Immature natural killer cell (primary cell): ENCODE measurements around the gene OR1A2. TPM values are rescaled to one million over a fixed set of nuclear protein-coding genes. Genes with fewer than 3 reads are reported as not detected.
"Not testable (repeated sequence)": the region's sequence is repeated elsewhere in the genome, so short reads cannot be mapped to it uniquely, and the experiment has no call there.

Source experiments
- DNase-seq, 3 donors: peaks; one replicate each; pipeline ENCODE4 v3.0.0; 2022; ENCODE audit warnings: mixed read lengths in 1 of 3
- H3K27ac Mint-ChIP-seq, 6 donors: one replicate each; pipeline ENCODE4 v1.8.0; 2020; ENCODE audit warnings: mixed read lengths in 6 of 6, mild to moderate bottlenecking in 5 of 6, inconsistent platforms in 4 of 6, moderate library complexity in 3 of 6
- H3K27me3 Mint-ChIP-seq, 3 donors: one replicate each; pipeline ENCODE4 v1.8.0; 2020 to 2021; ENCODE audit warnings: low read depth in 3 of 3, mild to moderate bottlenecking in 3 of 3, mixed read lengths in 3 of 3, moderate library complexity in 3 of 3, inconsistent platforms in 1 of 3
- H3K36me3 Mint-ChIP-seq, 3 donors: one replicate each; pipeline ENCODE4 v1.8.0; 2020; ENCODE audit warnings: mixed read lengths in 3 of 3, inconsistent platforms in 2 of 3, mild to moderate bottlenecking in 2 of 3
- H3K4me1 Mint-ChIP-seq, 2 donors: one replicate each; pipeline ENCODE4 v1.8.0; 2020; ENCODE audit warnings: inconsistent platforms in 2 of 2, mild to moderate bottlenecking in 2 of 2, mixed read lengths in 2 of 2, moderate library complexity in 1 of 2
- H3K4me3 Mint-ChIP-seq, 5 donors: one replicate each; pipeline ENCODE4 v1.8.0; 2020; ENCODE audit warnings: mild to moderate bottlenecking in 5 of 5, mixed read lengths in 5 of 5, inconsistent platforms in 3 of 5, moderate library complexity in 3 of 5
- H3K9me3 Mint-ChIP-seq, 6 donors: one replicate each; pipeline ENCODE4 v1.8.0; 2020; ENCODE audit warnings: mild to moderate bottlenecking in 6 of 6, mixed read lengths in 6 of 6, inconsistent platforms in 4 of 6, moderate library complexity in 3 of 6
- polyA plus RNA-seq, 3 donors: library from polyadenylated mRNA; unstranded; fragments of 300-500 nt; fragmentation: Illumina TruSeq; gene quantifications; one replicate each; pipeline ENCODE4 v1.2.3, GENCODE V29; 2021

OR1A2 gene
- not detected for polyA plus RNA-seq

DNA sequence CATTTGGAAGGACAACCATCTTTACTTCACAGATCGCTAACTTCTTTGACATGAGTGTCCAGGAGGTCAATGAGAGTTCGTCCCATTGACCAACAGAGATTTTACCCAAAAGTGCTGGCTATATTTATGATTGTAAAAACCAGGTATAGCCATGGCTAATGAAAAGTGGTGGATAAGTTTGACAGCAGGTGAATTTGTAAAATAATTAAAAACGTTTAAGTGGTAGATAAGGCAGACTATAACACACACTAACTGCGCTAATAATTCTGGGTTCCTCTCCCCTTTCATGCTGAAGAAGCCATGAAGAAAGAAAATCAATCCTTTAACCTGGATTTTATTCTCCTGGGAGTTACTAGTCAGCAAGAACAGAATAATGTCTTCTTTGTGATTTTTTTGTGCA, at the start of gene OR1A2:
Gene OR1A2 (plus strand): TSS at position 301 of the 400 bp plus-strand sequence. CDS start 0 bp downstream, at position 301.
- Mint-ChIP-seq H3K36me3 (peaks cover 0 to 4% (median 4%) of the 10 kb centered on the region in 3 donors), H3K9me3 (peaks cover 4 to 17% (median 11%) of the 10 kb centered on the region in 6 donors), H3K4me3 (no peak within 1 kb of the TSS), H3K27me3 (peaks cover 5 to 12% (median 8%) of the 10 kb centered on the region in 3 donors), H3K27ac (no peak within 1 kb of the TSS), H3K4me1 (no peaks in the 10 kb centered on the region)
- no peak for DNase-seq

DNA sequence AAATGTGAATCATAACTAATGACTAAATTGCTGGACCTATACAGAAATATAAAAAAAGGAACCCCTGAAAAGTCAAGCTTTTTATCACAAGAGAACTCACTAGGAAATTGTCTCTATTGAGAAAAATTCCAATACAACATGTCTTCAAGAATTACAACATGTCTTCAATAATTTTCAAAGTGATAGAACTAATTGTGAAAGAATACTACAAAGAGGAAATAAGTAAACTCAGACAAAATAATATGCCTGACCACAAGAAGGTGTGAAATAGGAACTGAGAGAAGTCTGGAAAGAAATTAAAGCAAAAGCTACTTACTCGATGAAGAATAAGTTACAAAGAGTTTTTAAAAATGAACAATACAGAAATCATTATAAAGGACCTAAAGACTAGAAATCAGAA, 40.1 kb upstream of the OR1A2 start:
- H3K9me3 Mint-ChIP-seq = no peaks in the 10 kb centered on the region
- H3K27ac Mint-ChIP-seq = no peak overlapping the region
- no peak overlapping the region for H3K4me3 Mint-ChIP-seq
- no peaks in the 10 kb centered on the region for H3K4me1 Mint-ChIP-seq
- peaks cover 2 to 7% (median 3%) of the 10 kb centered on the region in 3 donors for H3K27me3 Mint-ChIP-seq
- DNase-seq = no peak
- no peaks in the 10 kb centered on the region for H3K36me3 Mint-ChIP-seq

- H3K4me3 Mint-ChIP-seq = peak overlapping the region in 1 of 5 donors; percentile 60
- H3K4me1 Mint-ChIP-seq = peaks cover 0 to 3% of the 10 kb centered on the region in 2 donors
- peaks cover 0 to 3% (median 0%) of the 10 kb centered on the region in 3 donors for H3K36me3 Mint-ChIP-seq
- H3K27ac Mint-ChIP-seq = peak overlapping the region in 1 of 6 donors; percentile 59
- peaks cover 5 to 21% (median 6%) of the 10 kb centered on the region in 3 donors for H3K27me3 Mint-ChIP-seq
- peaks cover 0 to 8% (median 3%) of the 10 kb centered on the region in 6 donors for H3K9me3 Mint-ChIP-seq
- DNase-seq = peak in 1 of 3 donors; percentile 14
Observed at GRCh38 chr17:3167574-3167973, 29.7 kb upstream of the OR1A2 start.

GRCh38 chr17:3189961-3190360, 7.4 kb upstream of the OR1A2 start:
- Mint-ChIP-seq H3K27ac (no peak overlapping the region), H3K4me1 (no peaks in the 10 kb centered on the region), H3K4me3 (no peak overlapping the region), H3K9me3 (no peaks in the 10 kb centered on the region), H3K36me3 (no peaks in the 10 kb centered on the region), H3K27me3 (peaks cover 2 to 16% (median 6%) of the 10 kb centered on the region in 3 donors)
- no peak for DNase-seq

- Mint-ChIP-seq H3K9me3 (peaks cover 0 to 3% (median under 1%) of the 10 kb centered on the region in 6 donors), H3K27ac (no peak within 1 kb of the TSS), H3K27me3 (peaks cover 0 to 10% (median 1%) of the 10 kb centered on the region in 3 donors), H3K4me1 (no peaks in the 10 kb centered on the region), H3K4me3 (no peak within 1 kb of the TSS), H3K36me3 (peaks cover 0 to 3% (median 0%) of the 10 kb centered on the region in 3 donors)
- DNase-seq = no peak
Observed at GRCh38 chr17:3207367-3207766, 10.0 kb downstream of the OR1A2 start, which contains the start of gene OR1A1. Gene OR1A1, plus strand, starts transcription at chr17:3207667. Its CDS starts 7,954 bp downstream, at chr17:3215621.

- no peak overlapping the region for H3K27ac Mint-ChIP-seq
- peaks cover 0 to 2% (median 0%) of the 10 kb centered on the region in 6 donors for H3K9me3 Mint-ChIP-seq
- H3K4me3 Mint-ChIP-seq = no peak overlapping the region
- DNase-seq = no peak
- no peaks in the 10 kb centered on the region for H3K36me3 Mint-ChIP-seq
- H3K27me3 Mint-ChIP-seq = peaks cover 0 to 8% (median 3%) of the 10 kb centered on the region in 3 donors
- peaks cover 0 to 3% of the 10 kb centered on the region in 2 donors for H3K4me1 Mint-ChIP-seq
Observed at GRCh38 chr17:3208484-3208883, 11.2 kb downstream of the OR1A2 start.

DNA sequence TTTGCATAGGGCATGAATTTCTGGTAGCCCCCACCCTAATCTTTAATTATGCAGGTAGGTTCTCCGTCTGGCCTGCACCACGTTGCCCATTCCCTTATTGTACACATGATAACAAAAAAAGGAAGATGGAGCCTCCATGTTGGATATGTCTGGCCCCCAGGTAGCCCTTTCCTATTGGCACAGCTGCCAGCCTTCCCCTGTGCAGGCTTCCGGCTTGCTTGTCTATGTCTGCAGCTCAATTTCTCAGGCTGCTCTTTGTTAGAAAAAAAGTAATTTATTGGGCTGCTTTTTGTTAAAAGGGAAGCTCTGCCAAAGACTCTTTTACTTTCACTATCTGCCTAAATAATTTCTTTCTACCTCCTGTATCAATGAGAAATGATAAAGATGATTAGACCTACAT, 15.7 kb downstream of the OR1A2 start:
- Mint-ChIP-seq H3K9me3 (peaks cover 0 to 2% (median 0%) of the 10 kb centered on the region in 6 donors), H3K4me1 (peaks cover 0 to 14% of the 10 kb centered on the region in 2 donors), H3K4me3 (no peak overlapping the region), H3K36me3 (peaks cover 0 to 3% (median 0%) of the 10 kb centered on the region in 3 donors), H3K27me3 (peaks cover 2 to 18% (median 2%) of the 10 kb centered on the region in 3 donors), H3K27ac (no peak overlapping the region)
- DNase-seq = no peak

DNA sequence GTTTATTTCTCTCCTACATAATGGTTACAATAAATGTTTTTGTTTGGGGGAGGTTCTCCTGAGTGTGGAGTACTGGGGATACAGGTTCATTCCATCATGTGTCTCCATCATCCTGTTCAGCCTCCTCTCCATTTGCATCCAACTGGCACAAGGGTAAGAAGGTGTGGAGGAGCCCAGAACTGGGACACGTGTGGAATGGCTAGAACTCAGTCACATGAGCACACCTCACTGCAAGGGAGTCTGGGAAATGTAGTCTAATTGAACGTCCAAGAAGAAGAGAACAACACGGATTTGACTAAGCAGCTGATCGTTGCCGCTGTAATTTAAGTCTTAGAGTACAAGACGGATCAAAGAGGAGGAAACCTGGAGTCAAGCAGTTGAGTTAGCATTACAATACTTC, 16.3 kb downstream of the OR1A2 start:
- peaks cover 0 to 4% (median 0%) of the 10 kb centered on the region in 6 donors for H3K9me3 Mint-ChIP-seq
- peaks cover 0 to 3% (median 0%) of the 10 kb centered on the region in 3 donors for H3K36me3 Mint-ChIP-seq
- H3K4me3 Mint-ChIP-seq = no peak overlapping the region
- no peak overlapping the region for H3K27ac Mint-ChIP-seq
- H3K4me1 Mint-ChIP-seq = peaks cover 0 to 14% of the 10 kb centered on the region in 2 donors
- DNase-seq = no peak
- peaks cover 2 to 18% (median 3%) of the 10 kb centered on the region in 3 donors for H3K27me3 Mint-ChIP-seq

- H3K4me3 Mint-ChIP-seq, H3K36me3 Mint-ChIP-seq, H3K27ac Mint-ChIP-seq, H3K9me3 Mint-ChIP-seq, DNase-seq: not testable (repeated sequence)
- H3K27me3 Mint-ChIP-seq = peaks cover 0 to 19% (median 1%) of the 10 kb centered on the region in 3 donors
- peaks cover 13 to 15% of the 10 kb centered on the region in 2 donors for H3K4me1 Mint-ChIP-seq
Observed at GRCh38 chr17:3219978-3220377, 22.7 kb downstream of the OR1A2 start.

DNA sequence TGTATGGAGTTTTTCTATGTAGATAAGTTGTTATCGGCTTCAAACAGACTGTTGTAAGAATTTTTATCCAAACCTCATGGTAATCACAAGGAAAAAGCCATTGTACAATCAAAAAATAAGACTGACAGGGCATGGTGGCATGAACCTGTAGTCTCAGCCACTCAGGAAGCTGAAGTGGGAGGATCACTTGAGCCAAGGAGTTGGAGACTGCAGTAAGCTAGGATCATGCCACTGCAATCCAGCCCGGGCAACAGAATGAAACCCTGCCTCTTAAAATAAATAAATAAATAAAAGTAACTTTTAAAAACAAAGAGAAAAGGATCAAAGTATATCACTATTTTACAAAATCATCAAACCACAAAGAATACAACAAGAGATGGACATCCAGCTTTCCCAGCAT, 24.5 kb downstream of the OR1A2 start:
- Mint-ChIP-seq H3K9me3 (peaks cover 0 to 10% (median 2%) of the 10 kb centered on the region in 6 donors), H3K36me3 (peaks cover 0 to 3% (median 0%) of the 10 kb centered on the region in 3 donors), H3K4me1 (peaks cover 13 to 15% of the 10 kb centered on the region in 2 donors), H3K27me3 (peaks cover 0 to 12% (median 1%) of the 10 kb centered on the region in 3 donors), H3K27ac (peak overlapping the region in 4 of 6 donors; percentile 47 to 87 (median 66)), H3K4me3 (peak overlapping the region in 3 of 5 donors; percentile 49 to 83 (median 61))
- DNase-seq = no peak

GRCh38 chr17:3222505-3222904, 25.2 kb downstream of the OR1A2 start:
- H3K4me1 Mint-ChIP-seq = peaks cover 13 to 15% of the 10 kb centered on the region in 2 donors
- no peaks in the 10 kb centered on the region for H3K36me3 Mint-ChIP-seq
- H3K9me3 Mint-ChIP-seq = peaks cover 0 to 10% (median 2%) of the 10 kb centered on the region in 6 donors
- peak overlapping the region in 5 of 6 donors; percentile 6 to 87 (median 53) for H3K27ac Mint-ChIP-seq
- peak in 2 of 3 donors; percentile 14 to 23 for DNase-seq
- H3K4me3 Mint-ChIP-seq = peak overlapping the region; percentile 49 to 83 (median 59)
- H3K27me3 Mint-ChIP-seq = peaks cover 1 to 8% (median 2%) of the 10 kb centered on the region in 3 donors

DNA sequence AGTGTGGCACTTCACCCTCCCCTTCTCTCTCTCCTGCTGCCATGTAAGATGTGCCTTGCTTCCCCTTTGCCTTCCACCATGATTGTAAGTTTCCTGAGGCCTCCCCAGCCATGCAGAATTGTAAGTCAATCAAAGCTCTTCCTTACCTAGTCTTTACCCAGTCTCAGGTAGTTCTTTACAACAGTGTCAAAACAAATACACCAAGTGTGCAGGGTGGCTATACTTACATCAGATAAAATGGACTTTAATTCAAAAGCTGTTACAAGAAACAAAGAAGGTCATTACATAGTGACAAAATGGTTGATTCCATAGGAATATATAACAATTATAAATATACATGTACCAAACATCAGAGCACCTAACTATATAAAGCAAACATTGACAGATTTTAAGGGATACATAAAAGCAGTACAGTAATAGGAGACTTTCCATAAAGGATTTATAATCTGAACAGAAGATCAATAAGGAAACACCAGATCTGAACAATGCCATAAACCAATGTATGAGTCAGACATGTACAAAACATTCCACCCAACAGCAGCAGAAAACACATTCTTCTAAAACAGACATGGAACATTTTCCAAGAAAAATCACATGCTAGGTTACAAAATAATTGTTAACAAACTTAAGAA, 27.5 kb downstream of the OR1A2 start:
- H3K27ac Mint-ChIP-seq, H3K9me3 Mint-ChIP-seq, DNase-seq, H3K27me3 Mint-ChIP-seq, H3K4me3 Mint-ChIP-seq, H3K36me3 Mint-ChIP-seq: not testable (repeated sequence)
- peaks cover 13 to 15% of the 10 kb centered on the region in 2 donors for H3K4me1 Mint-ChIP-seq

- H3K4me3 Mint-ChIP-seq, H3K9me3 Mint-ChIP-seq, H3K4me1 Mint-ChIP-seq, H3K36me3 Mint-ChIP-seq, H3K27me3 Mint-ChIP-seq, H3K27ac Mint-ChIP-seq, DNase-seq: not testable (repeated sequence)
Observed at GRCh38 chr17:3232300-3232699, 35.0 kb downstream of the OR1A2 start.

- not testable (repeated sequence) for H3K4me1 Mint-ChIP-seq, H3K27ac Mint-ChIP-seq, H3K36me3 Mint-ChIP-seq, H3K9me3 Mint-ChIP-seq, H3K27me3 Mint-ChIP-seq, H3K4me3 Mint-ChIP-seq
- DNase-seq = peak in 2 of 3 donors; percentile 45 to 50
Observed at GRCh38 chr17:3238685-3239084, 41.4 kb downstream of the OR1A2 start.
